Hippocampal formation (tissue), 2 donors: ENCODE data around the gene ATP5PB.

ENCODE experiments used
- DNase-seq, 2 donors: peaks; one replicate each; lab custom pipeline; 2025; lab: John Stamatoyannopoulos, UW

Gene ATP5PB

GRCh38 chr1:111446967-111447892 is 2.0 kb upstream of the ATP5PB start:
- DNase-seq: no peak

- no peak for DNase-seq
Measured at GRCh38 chr1:111448482-111448917, 764 bp upstream of the ATP5PB start.

- DNase-seq: no peak
Measured at GRCh38 chr1:111449703-111450017, 396 bp downstream of the ATP5PB start.

- DNase-seq: no peak
Measured at GRCh38 chr1:111450185-111450584, 921 bp downstream of the ATP5PB start.

- no peak for DNase-seq
Measured at GRCh38 chr1:111452581-111452980, 3.3 kb downstream of the ATP5PB start.

GRCh38 chr1:111453706-111454105 is 4.4 kb downstream of the ATP5PB start:
- no peak for DNase-seq

GRCh38 chr1:111454859-111455641 is 5.8 kb downstream of the ATP5PB start:
- DNase-seq: no peak

GRCh38 chr1:111455642-111456031 is 6.4 kb downstream of the ATP5PB start:
- DNase-seq: no peak

- no peak for DNase-seq
Measured at GRCh38 chr1:111461765-111462164, 12.5 kb downstream of the ATP5PB start.

GRCh38 chr1:111462370-111463028 is 13.2 kb downstream of the ATP5PB start:
- DNase-seq: no peak

GRCh38 chr1:111463029-111463683 is 13.9 kb downstream of the ATP5PB start:
- DNase-seq: no peak

- DNase-seq: no peak
Measured at GRCh38 chr1:111465754-111466153, 16.5 kb downstream of the ATP5PB start.

- DNase-seq: no peak
Measured at GRCh38 chr1:111466480-111466879, 17.2 kb downstream of the ATP5PB start.

- DNase-seq: no peak
Measured at GRCh38 chr1:111467865-111468716, 18.8 kb downstream of the ATP5PB start.

- DNase-seq: no peak
Measured at GRCh38 chr1:111468717-111469100, 19.4 kb downstream of the ATP5PB start.

GRCh38 chr1:111469539-111469938 is 20.3 kb downstream of the ATP5PB start:
- no peak for DNase-seq

GRCh38 chr1:111470596-111470995 is 21.3 kb downstream of the ATP5PB start:
- no peak for DNase-seq

GRCh38 chr1:111471012-111471411 is 21.7 kb downstream of the ATP5PB start:
- no peak for DNase-seq

- DNase-seq: no peak
Measured at GRCh38 chr1:111471538-111471937, 22.3 kb downstream of the ATP5PB start.

GRCh38 chr1:111474106-111474505 is 24.8 kb downstream of the ATP5PB start:
- DNase-seq: no peak

GRCh38 chr1:111474521-111474920 is 25.3 kb downstream of the ATP5PB start:
- no peak for DNase-seq
